Esophagus muscularis mucosa (tissue), 4 donors: Measurements from ENCODE around the gene LTA4H.

Experiments
- CTCF ChIP-seq, 3 experiments: fragments of 200-600 bp in 2 of 3; fragments of 450-650 bp in 1 of 3; sonication (generic) in 2 of 3; IDR thresholded peaks; one replicate each; pipeline ENCODE4 v1.5.1; 2017 to 2019; ENCODE audit warnings: antibody characterized with exemption in 3 of 3, mild to moderate bottlenecking in 2 of 3, moderate library complexity in 1 of 3
- EP300 ChIP-seq: sonication (generic); formaldehyde crosslinking; IDR thresholded peaks from one replicate; pipeline ENCODE4 v1.6.1; 2017; ENCODE audit warnings: antibody characterized with exemption
- POLR2A ChIP-seq: fragments of 450-650 bp; IDR thresholded peaks from one replicate; pipeline ENCODE4 v1.6.1; 2017; ENCODE audit warnings: antibody characterized with exemption, moderate library complexity, mild to moderate bottlenecking, low read depth
- POLR2AphosphoS5 ChIP-seq, 2 donors: sonication (generic); formaldehyde crosslinking; IDR thresholded peaks; one replicate each; pipeline ENCODE4 v1.6.1; 2017; ENCODE audit warnings: antibody characterized with exemption in 2 of 2

- TF ChIP-seq POLR2AphosphoS5 (IDR thresholded peaks at IDR 0.05) (no peak), CTCF (IDR thresholded peaks at IDR 0.05) (no peak), POLR2A (no peak), EP300 (no peak)
These were observed 27.7 kb upstream of the LTA4H start for GRCh38 chr12:96063046-96063445.
